ENCODE data around the gene KCNG4.

The KCNG4 gene

DNA sequence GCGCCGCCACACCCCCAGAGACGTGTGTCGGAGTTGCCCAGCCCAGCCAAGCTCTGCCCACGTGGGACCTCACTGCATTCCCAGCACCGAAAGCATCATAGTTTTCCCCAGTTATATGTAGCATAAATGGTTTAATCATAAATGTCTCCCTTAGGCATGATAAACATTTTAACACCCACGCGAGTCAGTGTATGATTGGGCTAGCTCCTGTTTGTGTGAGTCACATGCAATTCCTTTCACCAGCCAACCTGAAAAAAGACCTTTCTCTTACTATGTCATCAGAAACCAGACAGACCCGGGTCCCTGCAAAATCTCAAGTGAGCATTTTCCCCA is 62.1 kb downstream of the KCNG4 start:
- H3K9me3 Mint-ChIP-seq, result no peaks in the 10 kb centered on the region
- peaks cover 13% of the 10 kb centered on the region for H3K27me3 Mint-ChIP-seq (ENCODE audit: low read depth, poor library complexity)
- peak overlapping the region; percentile 94 for H3K27ac Mint-ChIP-seq
- H3K36me3 Mint-ChIP-seq (ENCODE audit: low read depth), result peaks cover 11% of the 10 kb centered on the region
- DNase-seq, result no peak
- TF ChIP-seq, protein P1, sequence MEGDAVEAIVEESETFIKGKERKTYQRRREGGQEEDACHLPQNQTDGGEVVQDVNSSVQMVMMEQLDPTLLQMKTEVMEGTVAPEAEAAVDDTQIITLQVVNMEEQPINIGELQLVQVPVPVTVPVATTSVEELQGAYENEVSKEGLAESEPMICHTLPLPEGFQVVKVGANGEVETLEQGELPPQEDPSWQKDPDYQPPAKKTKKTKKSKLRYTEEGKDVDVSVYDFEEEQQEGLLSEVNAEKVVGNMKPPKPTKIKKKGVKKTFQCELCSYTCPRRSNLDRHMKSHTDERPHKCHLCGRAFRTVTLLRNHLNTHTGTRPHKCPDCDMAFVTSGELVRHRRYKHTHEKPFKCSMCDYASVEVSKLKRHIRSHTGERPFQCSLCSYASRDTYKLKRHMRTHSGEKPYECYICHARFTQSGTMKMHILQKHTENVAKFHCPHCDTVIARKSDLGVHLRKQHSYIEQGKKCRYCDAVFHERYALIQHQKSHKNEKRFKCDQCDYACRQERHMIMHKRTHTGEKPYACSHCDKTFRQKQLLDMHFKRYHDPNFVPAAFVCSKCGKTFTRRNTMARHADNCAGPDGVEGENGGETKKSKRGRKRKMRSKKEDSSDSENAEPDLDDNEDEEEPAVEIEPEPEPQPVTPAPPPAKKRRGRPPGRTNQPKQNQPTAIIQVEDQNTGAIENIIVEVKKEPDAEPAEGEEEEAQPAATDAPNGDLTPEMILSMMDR (IDR thresholded peaks at IDR 0.05), result no peak
- H3K4me1 Mint-ChIP-seq, result peaks cover 38% of the 10 kb centered on the region
- H3K4me3 Mint-ChIP-seq, result no peak overlapping the region

DNA sequence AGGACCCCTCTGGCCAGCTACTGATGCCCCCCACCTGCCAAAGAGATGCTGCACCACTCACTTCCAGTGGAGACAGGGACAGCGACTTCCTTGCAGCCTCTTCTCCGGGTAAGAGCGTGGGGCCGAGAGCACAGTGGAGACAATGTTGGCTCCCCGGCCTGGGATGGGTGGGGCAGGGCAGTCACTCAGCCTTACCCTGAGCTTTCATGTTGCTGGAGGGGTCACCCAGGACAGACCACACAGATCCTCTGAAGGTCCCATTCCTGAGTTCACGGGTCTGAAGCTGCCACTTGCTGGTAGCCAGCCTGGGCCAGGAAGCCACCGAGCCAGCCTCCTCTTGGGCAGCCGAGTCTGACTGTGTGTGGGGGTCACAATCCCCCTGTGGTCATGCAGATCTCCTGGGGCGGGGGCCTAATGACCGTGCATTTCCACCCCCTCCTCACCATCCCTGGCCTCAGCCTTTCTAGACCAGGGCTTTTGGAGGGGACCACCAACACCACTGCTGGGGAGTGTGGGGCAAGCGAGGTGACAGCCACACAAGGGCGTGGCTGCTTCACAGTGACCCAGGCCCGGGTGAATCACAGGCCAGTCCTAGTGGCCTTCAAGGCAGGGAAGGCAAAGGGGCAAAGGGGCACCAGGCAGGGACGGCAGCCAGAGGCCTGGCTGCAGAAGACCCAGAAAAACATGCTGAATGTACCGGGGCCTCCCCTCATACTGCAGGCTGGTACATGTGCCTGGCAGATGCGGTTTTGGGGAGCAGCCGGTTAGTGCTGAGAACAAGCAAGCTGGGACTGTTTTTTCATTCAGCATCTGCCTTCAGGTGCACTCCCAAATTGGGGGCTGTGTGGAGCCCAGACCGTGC is 63.4 kb downstream of the KCNG4 start:
- TF ChIP-seq, protein P1 (IDR thresholded peaks at IDR 0.05), result no peak
- Mint-ChIP-seq H3K4me3 (no peak overlapping the region), H3K27ac (peak overlapping the region; percentile 83), H3K9me3 (no peaks in the 10 kb centered on the region), H3K4me1 (peaks cover 38% of the 10 kb centered on the region), H3K36me3 (ENCODE audit: low read depth) (peaks cover 7% of the 10 kb centered on the region), H3K27me3 (ENCODE audit: low read depth, poor library complexity) (peaks cover 13% of the 10 kb centered on the region)
- DNase-seq, result no peak

DNA sequence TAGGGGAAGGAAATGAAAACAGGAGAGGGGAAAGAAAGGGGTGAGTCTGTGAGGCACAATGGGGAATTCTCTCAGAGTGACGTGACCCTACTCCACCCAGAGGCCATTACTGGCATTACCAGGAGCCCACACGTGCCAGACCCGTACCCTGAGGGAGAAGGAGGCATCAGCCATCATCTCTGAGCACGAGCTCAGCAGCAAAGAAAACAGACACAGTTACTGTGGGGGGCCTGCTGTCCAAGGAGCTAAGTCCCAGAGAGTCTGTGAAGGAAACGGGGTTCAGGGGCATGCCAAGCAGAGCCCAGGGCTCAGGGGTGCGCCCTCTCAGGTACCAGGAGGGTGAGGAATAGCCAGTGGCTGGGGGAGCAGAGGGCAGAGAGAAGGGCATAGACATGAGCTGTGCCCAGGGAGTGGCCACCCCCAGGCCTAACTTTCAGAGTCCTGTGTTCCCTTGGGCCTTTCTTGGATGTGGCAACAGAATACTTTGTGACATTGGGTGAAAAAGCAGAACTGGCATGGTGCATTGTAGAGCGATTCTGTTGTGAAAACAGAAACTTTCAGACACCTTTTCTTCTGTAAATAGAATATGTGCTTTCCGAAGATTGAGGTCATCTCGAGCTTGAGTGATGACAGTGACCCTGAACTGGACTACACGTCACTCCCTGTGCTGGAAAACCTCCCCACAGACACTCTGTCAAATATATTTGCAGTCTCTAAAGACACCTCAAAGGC is 64.3 kb downstream of the KCNG4 start:
- Mint-ChIP-seq H3K27me3 (ENCODE audit: low read depth, poor library complexity) (peaks cover 13% of the 10 kb centered on the region), H3K9me3 (no peaks in the 10 kb centered on the region), H3K4me3 (no peak overlapping the region), H3K36me3 (ENCODE audit: low read depth) (peaks cover 7% of the 10 kb centered on the region), H3K27ac (no peak overlapping the region), H3K4me1 (peaks cover 38% of the 10 kb centered on the region)
- TF ChIP-seq, protein P1 (IDR thresholded peaks at IDR 0.05), result peak; percentile 85
- peak; percentile 73 for DNase-seq

DNA sequence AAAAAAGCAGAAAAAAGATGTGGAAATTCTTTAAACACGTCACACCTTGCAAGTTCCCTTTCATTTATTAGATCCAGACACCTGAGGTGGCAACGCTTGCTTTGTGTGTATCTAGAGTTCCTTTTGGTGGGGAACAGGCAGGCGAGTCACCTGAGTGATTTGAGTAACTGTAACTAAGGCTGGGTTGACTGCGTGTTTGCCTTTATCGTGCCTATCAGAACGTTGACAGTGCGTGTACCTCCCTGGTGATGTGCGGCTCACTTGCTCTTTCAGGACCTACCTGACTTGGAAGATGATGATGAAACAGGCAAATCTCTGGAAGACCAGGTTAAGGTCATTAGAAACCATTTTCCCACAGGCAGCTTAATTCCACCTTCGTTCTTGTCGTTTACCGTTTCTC is 65.4 kb downstream of the KCNG4 start:
- H3K27me3 Mint-ChIP-seq (ENCODE audit: low read depth, poor library complexity), result peaks cover 19% of the 10 kb centered on the region
- TF ChIP-seq, protein P1 (IDR thresholded peaks at IDR 0.05), result no peak
- peaks cover 45% of the 10 kb centered on the region for H3K4me1 Mint-ChIP-seq
- no peak overlapping the region for H3K27ac Mint-ChIP-seq
- no peak overlapping the region for H3K4me3 Mint-ChIP-seq
- no peaks in the 10 kb centered on the region for H3K9me3 Mint-ChIP-seq
- peaks cover 7% of the 10 kb centered on the region for H3K36me3 Mint-ChIP-seq (ENCODE audit: low read depth)
- DNase-seq, result no peak

DNA sequence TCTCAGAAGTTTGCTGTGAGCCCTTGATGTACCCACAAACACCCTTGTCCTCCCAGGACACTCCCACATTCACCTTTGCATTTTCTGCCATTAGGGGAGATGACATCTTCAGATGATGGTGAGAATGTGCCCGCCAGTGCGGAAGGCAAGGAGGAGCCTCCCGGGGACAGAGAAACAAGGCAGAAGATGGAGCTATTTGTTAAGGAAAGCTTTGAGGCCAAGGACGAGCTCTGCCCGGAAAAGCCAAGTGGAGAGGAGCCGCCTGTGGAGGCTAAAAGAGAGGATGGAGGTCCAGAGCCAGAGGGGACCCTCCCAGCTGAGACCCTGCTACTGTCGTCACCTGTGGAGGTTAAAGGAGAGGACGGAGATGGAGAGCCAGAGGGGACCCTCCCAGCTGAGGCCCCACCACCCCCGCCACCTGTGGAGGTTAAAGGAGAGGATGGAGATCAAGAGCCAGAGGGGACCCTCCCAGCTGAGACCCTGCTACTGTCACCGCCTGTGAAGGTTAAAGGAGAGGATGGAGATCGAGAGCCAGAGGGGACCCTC is 70.0 kb downstream of the KCNG4 start:
- H3K36me3 Mint-ChIP-seq (ENCODE audit: low read depth), result no peaks in the 10 kb centered on the region
- peaks cover 25% of the 10 kb centered on the region for H3K27me3 Mint-ChIP-seq (ENCODE audit: low read depth, poor library complexity)
- peaks cover 11% of the 10 kb centered on the region for H3K4me1 Mint-ChIP-seq
- H3K27ac Mint-ChIP-seq, result peak overlapping the region; percentile 4
- TF ChIP-seq, protein P1 (IDR thresholded peaks at IDR 0.05), result no peak
- DNase-seq, result no peak
- H3K4me3 Mint-ChIP-seq, result no peak overlapping the region
- no peaks in the 10 kb centered on the region for H3K9me3 Mint-ChIP-seq
